SK-N-SH (cell line): ENCODE data around the gene SLC47A2. TPM values are rescaled to one million over a fixed set of nuclear protein-coding genes. Genes with fewer than 3 reads are reported as not detected.

Experiments used
- CTCF ChIA-PET: fragments of 300-600, 350-600 bp; formaldehyde crosslinking; extraction: SDS; loops from one replicate; lab custom pipeline; 2021; lab: Yijun Ruan, JAX
- POLR2A ChIA-PET: fragments of 350-600 bp; sonication (Branson Sonifier 250); formaldehyde crosslinking; extraction: SDS; loops from one replicate; lab custom pipeline; 2020; ENCODE audit warnings: antibody characterized with exemption, inconsistent platforms; lab: Yijun Ruan, JAX
- DNase-seq: peaks from one replicate; pipeline ENCODE4 v3.0.0; 2012
- H2AFZ ChIP-seq: fragments of 200-600 bp; sonication (generic); 2 replicates; pipeline ENCODE4 v1.8.1; 2016; ENCODE audit warnings: antibody characterized with exemption, mild to moderate bottlenecking, low read depth
- H3F3A ChIP-seq: fragments of 200-600 bp; sonication (generic); replicated peaks from 2 replicates; pipeline ENCODE3; 2016; ENCODE audit warnings: antibody characterized with exemption, mild to moderate bottlenecking; ENCODE audit not compliant: insufficient read depth
- H3K27ac ChIP-seq, 2 experiments: fragments of 200-500 bp in 1 of 2; fragments of 200-600 bp in 1 of 2; sonication (Bioruptor generic) in 1 of 2; sonication (generic), shearing (Covaris generic) in 1 of 2; 2 replicates each; pipeline versions ENCODE4 v1.5.1 to v1.6.1; 2014 to 2016; ENCODE audit warnings: low read depth in 2 of 2, inconsistent platforms in 1 of 2, low read length in 1 of 2, mild to moderate bottlenecking in 1 of 2, mixed read lengths in 1 of 2
- H3K27me3 ChIP-seq: fragments of 200-600 bp; sonication (generic), shearing (Covaris generic); 2 replicates; pipeline ENCODE4 v1.6.1; 2016; ENCODE audit warnings: mixed run types; ENCODE audit not compliant: insufficient read depth
- H3K36me3 ChIP-seq, 2 experiments: fragments of 200-500 bp in 1 of 2; fragments of 200-600 bp in 1 of 2; sonication (Bioruptor generic) in 1 of 2; sonication (generic) in 1 of 2; replicated peaks in 1 of 2; 2 replicates each; pipeline versions ENCODE3 to v1.5.1; 2014 to 2016; ENCODE audit warnings: low read length in 1 of 2, mild to moderate bottlenecking in 1 of 2; ENCODE audit not compliant: insufficient read depth in 2 of 2, control insufficient read depth in 1 of 2
- H3K4me1 ChIP-seq, 2 experiments: fragments of 200-500 bp in 1 of 2; fragments of 200-600 bp in 1 of 2; sonication (Bioruptor generic) in 1 of 2; sonication (generic), shearing (Covaris generic) in 1 of 2; 2 replicates each; pipeline versions ENCODE4 v1.5.1 to v1.6.1; 2014 to 2016; ENCODE audit warnings: low read depth in 1 of 2, low read length in 1 of 2, mixed run types in 1 of 2; ENCODE audit not compliant: insufficient read depth in 2 of 2, control insufficient read depth in 1 of 2
- H3K4me2 ChIP-seq: fragments of 200-600 bp; sonication (generic), shearing (Covaris generic); 2 replicates; pipeline ENCODE4 v1.6.1; 2017; ENCODE audit warnings: mixed run types
- H3K4me3 ChIP-seq, 2 experiments: fragments of 200-500 bp in 1 of 2; fragments of 200-600 bp in 1 of 2; sonication (Bioruptor generic) in 1 of 2; sonication (generic), shearing (Covaris generic) in 1 of 2; 2 replicates each; pipeline versions ENCODE4 v1.5.1 to v1.8.1; 2014 to 2016; ENCODE audit warnings: low read depth in 2 of 2, inconsistent platforms in 1 of 2, low read length in 1 of 2, mild to moderate bottlenecking in 1 of 2, mixed read lengths in 1 of 2, moderate library complexity in 1 of 2
- H3K79me2 ChIP-seq: fragments of 200-600 bp; sonication (generic); 2 replicates; pipeline ENCODE4 v1.8.1; 2017; ENCODE audit warnings: mild to moderate bottlenecking; ENCODE audit not compliant: insufficient read depth
- H3K9ac ChIP-seq: fragments of 200-600 bp; sonication (generic); 2 replicates; pipeline ENCODE4 v1.6.1; 2017; ENCODE audit warnings: mixed run types
- H3K9me2 ChIP-seq: fragments of 200-600 bp; sonication (generic); 2 replicates; pipeline ENCODE4 v1.6.1; 2017; ENCODE audit warnings: mixed run types
- H3K9me3 ChIP-seq: fragments of 200-600 bp; sonication (generic); 2 replicates; pipeline ENCODE4 v1.6.1; 2017; ENCODE audit warnings: mixed run types, mild to moderate bottlenecking, moderate library complexity
- H4K20me1 ChIP-seq: fragments of 200-600 bp; sonication (generic); 2 replicates; pipeline ENCODE4 v1.6.1; 2017; ENCODE audit warnings: mild to moderate bottlenecking, mixed run types; ENCODE audit not compliant: insufficient read depth
- ELF1 ChIP-seq: IDR thresholded peaks from 2 replicates; pipeline ENCODE4 v1.4.0; 2012
- EZH2phosphoT487 ChIP-seq: fragments of 200-600 bp; sonication (generic); IDR thresholded peaks from 2 replicates; pipeline ENCODE4 v1.6.1; 2017; ENCODE audit warnings: low read depth, mixed run types, mild to moderate bottlenecking, antibody characterized with exemption, moderate library complexity, borderline replicate concordance
- FOXM1 ChIP-seq: IDR thresholded peaks from 2 replicates; pipeline ENCODE4 v1.4.0; 2012; ENCODE audit warnings: low read depth, mild to moderate bottlenecking
- GABPA ChIP-seq: IDR thresholded peaks from 2 replicates; pipeline ENCODE4 v1.4.0; 2012; ENCODE audit warnings: low read depth, mild to moderate bottlenecking
- GATA2 ChIP-seq: sonication (generic); formaldehyde crosslinking; IDR thresholded peaks from 2 replicates; pipeline ENCODE4 v1.5.0; 2020; ENCODE audit warnings: mild to moderate bottlenecking, missing genetic modification reagents
- JUND ChIP-seq: IDR thresholded peaks from 2 replicates; pipeline ENCODE4 v1.4.0; 2012
- MEF2A ChIP-seq: IDR thresholded peaks from 2 replicates; pipeline ENCODE4 v1.4.0; 2012; ENCODE audit warnings: low read depth, borderline replicate concordance
- POLR2AphosphoS5 ChIP-seq: IDR thresholded peaks from 2 replicates; pipeline ENCODE4 v1.6.1; 2012; ENCODE audit warnings: low read depth, low read length
- TCF12 ChIP-seq: IDR thresholded peaks from 2 replicates; pipeline ENCODE4 v1.4.0; 2012
- TEAD4 ChIP-seq: IDR thresholded peaks from 2 replicates; pipeline ENCODE4 v1.4.0; 2012; ENCODE audit warnings: mild to moderate bottlenecking, borderline replicate concordance; ENCODE audit not compliant: insufficient read depth
- WGBS: methylation state at CpG from one replicate; pipeline ENCODE4 v1.1.6; 2017; ENCODE audit warnings: low lambda C conversion rate; 5-methylcytosine and 5-hydroxymethylcytosine counted together
- polyA plus RNA-seq, 3 experiments: library from polyadenylated mRNA; depleted of rRNA; stranded (reverse); fragments of >200 nt; gene quantifications; 2 replicates each; pipeline ENCODE4 v1.2.3, GENCODE V29; 2012
- TF ChIP-seq, protein P1 (sequence below): IDR thresholded peaks from 2 replicates; pipeline ENCODE4 v1.6.1; 2012; ENCODE audit warnings: mild to moderate bottlenecking, low read depth, low read length, moderate library complexity
- TF ChIP-seq, protein P2 (sequence below): IDR thresholded peaks from 2 replicates; pipeline ENCODE4 v1.4.0; 2012; ENCODE audit warnings: low read depth, borderline replicate concordance

SLC47A2 gene
- polyA plus RNA-seq, 1 of the 3 experiments (the other 2 are of a cell fraction) = not detected

DNA sequence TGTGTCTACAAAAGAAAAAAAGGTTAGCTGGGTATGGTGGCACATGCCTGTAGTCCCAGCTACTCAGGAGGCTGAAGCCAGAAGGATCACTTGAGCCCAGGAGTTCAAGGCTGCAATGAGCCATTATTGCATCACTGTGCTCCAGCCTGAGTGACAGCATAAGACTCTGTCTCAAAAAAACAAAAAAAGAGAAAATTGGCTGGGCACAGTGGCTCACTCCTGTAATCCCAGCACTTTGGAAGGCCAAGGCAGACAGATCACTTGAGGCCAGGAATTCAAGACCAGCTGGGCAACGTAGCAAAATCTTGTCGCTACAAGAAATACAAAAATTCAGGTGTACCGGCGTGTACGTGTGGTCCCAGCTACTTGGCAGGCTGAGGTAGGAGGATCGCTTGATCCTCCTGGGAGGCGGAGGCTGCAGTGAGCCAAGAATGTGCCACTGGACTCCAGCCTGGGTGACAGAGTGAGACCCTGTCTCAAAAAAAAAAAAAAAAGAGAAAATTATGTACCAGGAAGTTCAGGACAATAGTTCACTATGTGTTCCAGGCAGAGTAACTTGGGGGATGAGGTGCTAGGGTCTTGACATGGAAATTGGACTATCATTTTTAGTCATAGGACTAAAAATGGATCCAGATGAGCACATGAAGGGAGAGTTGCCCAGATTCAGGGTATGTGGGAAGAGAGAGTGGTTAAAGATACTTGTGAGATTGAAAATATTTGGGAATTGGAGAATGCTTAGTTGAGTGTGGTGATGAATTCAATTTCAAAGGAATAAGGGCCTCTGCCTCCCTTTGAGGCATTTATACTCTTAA lies 56.8 kb downstream of the SLC47A2 start:
- Histone ChIP-seq H2AFZ (no peak overlapping the region), H3K36me3 (peaks cover 7 to 41% of the 10 kb centered on the region in 2 experiments), H3K79me2 (no peaks in the 10 kb centered on the region), H3K4me1 (peaks cover 0 to 4% of the 10 kb centered on the region in 2 experiments; a peak in 1 of 4 replicates), H3K4me2 (no peak overlapping the region), H3K9me2 (no peaks in the 10 kb centered on the region), H3K27ac (no peak overlapping the region), H3K4me3 (no peak overlapping the region), H3K9ac (no peak overlapping the region), H3K27me3 (no peaks in the 10 kb centered on the region), H3K9me3 (no peaks in the 10 kb centered on the region), H3F3A (peaks cover 5% of the 10 kb centered on the region), H4K20me1 (no peaks in the 10 kb centered on the region)
- DNase-seq = no peak
- 99% methylated on average over 7 of the region's 7 CpGs for WGBS
- ChIA-PET POLR2A (no interaction called here), CTCF (interaction anchor here (1.0 to 1.9 kb wide), 4 partner anchors 11 to 1380 kb away, joined by 3 to 7 read pairs (median 4); partner anchors contain the start of gene ALDH3A2)
- TF ChIP-seq, protein P1, sequence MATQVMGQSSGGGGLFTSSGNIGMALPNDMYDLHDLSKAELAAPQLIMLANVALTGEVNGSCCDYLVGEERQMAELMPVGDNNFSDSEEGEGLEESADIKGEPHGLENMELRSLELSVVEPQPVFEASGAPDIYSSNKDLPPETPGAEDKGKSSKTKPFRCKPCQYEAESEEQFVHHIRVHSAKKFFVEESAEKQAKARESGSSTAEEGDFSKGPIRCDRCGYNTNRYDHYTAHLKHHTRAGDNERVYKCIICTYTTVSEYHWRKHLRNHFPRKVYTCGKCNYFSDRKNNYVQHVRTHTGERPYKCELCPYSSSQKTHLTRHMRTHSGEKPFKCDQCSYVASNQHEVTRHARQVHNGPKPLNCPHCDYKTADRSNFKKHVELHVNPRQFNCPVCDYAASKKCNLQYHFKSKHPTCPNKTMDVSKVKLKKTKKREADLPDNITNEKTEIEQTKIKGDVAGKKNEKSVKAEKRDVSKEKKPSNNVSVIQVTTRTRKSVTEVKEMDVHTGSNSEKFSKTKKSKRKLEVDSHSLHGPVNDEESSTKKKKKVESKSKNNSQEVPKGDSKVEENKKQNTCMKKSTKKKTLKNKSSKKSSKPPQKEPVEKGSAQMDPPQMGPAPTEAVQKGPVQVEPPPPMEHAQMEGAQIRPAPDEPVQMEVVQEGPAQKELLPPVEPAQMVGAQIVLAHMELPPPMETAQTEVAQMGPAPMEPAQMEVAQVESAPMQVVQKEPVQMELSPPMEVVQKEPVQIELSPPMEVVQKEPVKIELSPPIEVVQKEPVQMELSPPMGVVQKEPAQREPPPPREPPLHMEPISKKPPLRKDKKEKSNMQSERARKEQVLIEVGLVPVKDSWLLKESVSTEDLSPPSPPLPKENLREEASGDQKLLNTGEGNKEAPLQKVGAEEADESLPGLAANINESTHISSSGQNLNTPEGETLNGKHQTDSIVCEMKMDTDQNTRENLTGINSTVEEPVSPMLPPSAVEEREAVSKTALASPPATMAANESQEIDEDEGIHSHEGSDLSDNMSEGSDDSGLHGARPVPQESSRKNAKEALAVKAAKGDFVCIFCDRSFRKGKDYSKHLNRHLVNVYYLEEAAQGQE = no peak
- TF ChIP-seq TEAD4 (no peak), MEF2A (no peak), ELF1 (no peak), GABPA (no peak), FOXM1 (no peak), TCF12 (no peak)

DNA sequence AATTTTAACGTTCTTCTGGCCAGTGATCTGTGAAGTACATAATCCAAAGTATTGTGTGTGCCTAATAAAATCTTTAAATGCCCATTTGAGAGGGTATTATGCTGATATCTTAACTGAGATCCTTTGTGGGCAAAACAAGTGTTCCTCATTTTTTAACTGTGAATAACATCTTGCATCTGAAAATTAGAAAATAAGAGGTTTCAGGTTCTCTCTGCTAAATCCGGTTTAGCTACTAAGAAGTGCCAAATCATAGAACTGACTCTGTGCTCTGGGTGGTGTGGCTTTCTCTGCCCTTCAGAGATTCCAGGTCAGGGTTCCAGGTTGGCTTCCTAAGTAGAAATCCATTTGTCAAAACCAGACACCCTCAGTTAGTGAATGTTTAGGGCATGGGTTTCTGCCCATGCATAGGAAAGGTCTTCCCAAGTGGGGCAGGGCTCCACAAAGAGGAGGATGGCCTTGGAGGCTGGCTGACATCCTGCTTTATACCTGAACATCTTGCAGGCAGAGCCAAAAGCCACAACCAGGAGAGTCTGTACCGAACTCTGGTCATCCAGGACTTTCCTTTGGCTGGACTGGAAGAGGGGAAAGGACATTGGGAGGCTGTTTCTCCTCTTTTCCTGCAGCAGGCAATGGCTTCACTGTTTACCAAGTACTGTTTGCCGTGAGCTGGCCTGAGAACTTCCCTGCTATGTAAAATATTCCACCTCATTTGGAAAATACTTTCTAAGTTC lies 59.4 kb downstream of the SLC47A2 start:
- Histone ChIP-seq H3K36me3 (peaks cover 7 to 23% of the 10 kb centered on the region in 2 experiments), H3K27ac (no peak overlapping the region; a peak in 1 of 4 replicates), H3F3A (peaks cover 5% of the 10 kb centered on the region), H3K9me2 (no peaks in the 10 kb centered on the region), H3K4me2 (no peak overlapping the region), H3K9ac (no peak overlapping the region), H3K27me3 (no peaks in the 10 kb centered on the region), H2AFZ (no peak overlapping the region), H3K4me1 (peaks cover under 1 to 4% of the 10 kb centered on the region in 2 experiments; a peak in 2 of 4 replicates), H3K9me3 (no peaks in the 10 kb centered on the region), H4K20me1 (no peaks in the 10 kb centered on the region), H3K4me3 (no peak overlapping the region), H3K79me2 (peaks cover 4% of the 10 kb centered on the region)
- ChIA-PET POLR2A (no interaction called here), CTCF (interaction anchor here (0.6 to 1.4 kb wide), 4 partner anchors 9 to 1052 kb away, joined by 3 to 4 read pairs (median 3); partner anchors contain the start of gene ALDH3A2)
- 87% methylated on average over 4 of the region's 4 CpGs for WGBS
- DNase-seq = no peak
- TF ChIP-seq MEF2A = no peak
- TF ChIP-seq POLR2AphosphoS5 = no peak
- no peak for TF ChIP-seq JUND
- TF ChIP-seq, protein P2, sequence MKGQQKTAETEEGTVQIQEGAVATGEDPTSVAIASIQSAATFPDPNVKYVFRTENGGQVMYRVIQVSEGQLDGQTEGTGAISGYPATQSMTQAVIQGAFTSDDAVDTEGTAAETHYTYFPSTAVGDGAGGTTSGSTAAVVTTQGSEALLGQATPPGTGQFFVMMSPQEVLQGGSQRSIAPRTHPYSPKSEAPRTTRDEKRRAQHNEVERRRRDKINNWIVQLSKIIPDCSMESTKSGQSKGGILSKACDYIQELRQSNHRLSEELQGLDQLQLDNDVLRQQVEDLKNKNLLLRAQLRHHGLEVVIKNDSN = no peak
- TF ChIP-seq GATA2 (CRISPR knock-in tag) = no peak
- no peak for TF ChIP-seq TCF12
- TF ChIP-seq EZH2phosphoT487 = no peak
